ENCODE measurements around the gene MSI2. TPM values are rescaled to one million over a fixed set of nuclear protein-coding genes. Genes with fewer than 3 reads are reported as not detected.

The MSI2 gene
- total and polyA plus RNA-seq, 9 of the 15 experiments (the other 6 are each of a cell fraction or from before 2014, with no cell fraction given), result 4.6 to 61.8 (median 42.4) TPM

GRCh38 chr17:57657211-57657610, 400.9 kb downstream of the MSI2 start (continued):
- TF ChIP-seq CTCF (IDR thresholded peaks at IDR 0.05 in 2 of 3, conservative IDR thresholded peaks at IDR 0.05 in 1 of 3; ENCODE audit: insufficient read depth in 2 of 3, low read depth in 1 of 3, low read length in 3 of 3), result no peak

- DNase-seq (ENCODE audit: extremely low read depth in 1 of 4, low spot score in 3 of 4) (no peak), ATAC-seq (no peak), FAIRE-seq (no peak)
- Histone ChIP-seq H3K9me3 (replicated peaks; ENCODE audit: control insufficient read depth, insufficient read depth, low read depth, low read length) (no peaks in the 10 kb centered on the region), H3K4me1 (replicated peaks in 1 of 2; ENCODE audit: control insufficient read depth in 2 of 2, insufficient read depth in 2 of 2, low read length in 2 of 2) (peaks cover 4 to 9% of the 10 kb centered on the region in 2 experiments; a peak in 3 of 5 replicates), H2AFZ (ENCODE audit: low read depth, low read length) (no peak overlapping the region), H3K27ac (ENCODE audit: extremely low read depth, low read depth, low read length) (no peak overlapping the region), H3K36me3 (ENCODE audit: control insufficient read depth, insufficient read depth, low read length) (no peaks in the 10 kb centered on the region), H3K9ac (ENCODE audit: insufficient read depth in 1 of 2, low read depth in 2 of 2, low read length in 2 of 2) (no peak overlapping the region), H3K9me1 (ENCODE audit: control insufficient read depth, insufficient read depth, low read length) (no peaks in the 10 kb centered on the region), H4K20me1 (replicated peaks; ENCODE audit: control insufficient read depth, insufficient read depth, low read length) (no peaks in the 10 kb centered on the region), H3K79me2 (ENCODE audit: control insufficient read depth, insufficient read depth, low read length) (no peaks in the 10 kb centered on the region), H3K4me2 (ENCODE audit: insufficient read depth, low read length) (peak overlapping the region; percentile 53; the same call in 1 of the 2 replicates), H3K27me3 (ENCODE audit: control insufficient read depth in 2 of 2, insufficient read depth in 2 of 2, low read length in 2 of 2) (no peaks in the 10 kb centered on the region), H3K4me3 (no peak overlapping the region)
- CTCF ChIA-PET (ENCODE audit: low intra/inter-chr PET ratio), result interaction anchor here (0.6 kb wide), 1 partner anchor 211 kb away, joined by 3 read pairs; no protein-coding TSS in a partner anchor
- POLR2A ChIA-PET, result interaction anchor here (1.0 to 1.1 kb wide), 2 partner anchors 20 to 165 kb away, joined by 3 read pairs; no protein-coding TSS in a partner anchor
- in situ Hi-C loops (cut with MboI), result no loop called here
- no TSS peak for BruUV-seq (replicated peaks)
- no peak for TF ChIP-seq ZBTB2 (IDR thresholded peaks at IDR 0.05)
- TF ChIP-seq TCF7L2 (IDR thresholded peaks at IDR 0.05; ENCODE audit: low read depth, low read length), result no peak
- TF ChIP-seq ATF4 (CRISPR knock-in tag; IDR thresholded peaks at IDR 0.05), result no peak
- TF ChIP-seq DIDO1 (tag; IDR thresholded peaks at IDR 0.05; ENCODE audit: low read depth), result no peak
- TF ChIP-seq ZNF316 (IDR thresholded peaks at IDR 0.05), result no peak
- no peak for TF ChIP-seq SRSF7 (optimal IDR thresholded peaks at IDR 0.05; ENCODE audit: low read depth, low read length)
- TF ChIP-seq USF2 (CRISPR knock-in tag; IDR thresholded peaks at IDR 0.05), result no peak
- no peak for TF ChIP-seq ARNT (IDR thresholded peaks at IDR 0.05)
- no peak for TF ChIP-seq NR2F6 (CRISPR knock-in tag; IDR thresholded peaks at IDR 0.05)
- no peak for TF ChIP-seq ZNF444 (CRISPR knock-in tag; IDR thresholded peaks at IDR 0.05)
- WGBS (ENCODE audit: insufficient coverage, low coverage, missing lambda C conversion rate), result 90% methylated on average over 2 of the region's 2 CpGs
- intact Hi-C loops (cut with micrococcal nuclease), result no loop called here
Observed at GRCh38 chr17:57662041-57662440, 405.7 kb downstream of the MSI2 start.

All from K562 (cell line).